GM12874 (cell line): Measurements from ENCODE around the gene RTP1.

Experiments
- TF ChIP-seq, protein P1 (sequence below): IDR thresholded peaks from 2 replicates; pipeline ENCODE4 v1.5.1; 2011; ENCODE audit warnings: low read depth, mild to moderate bottlenecking, control low read depth, low read length, moderate library complexity; ENCODE audit not compliant: insufficient read depth

RTP1 gene

DNA sequence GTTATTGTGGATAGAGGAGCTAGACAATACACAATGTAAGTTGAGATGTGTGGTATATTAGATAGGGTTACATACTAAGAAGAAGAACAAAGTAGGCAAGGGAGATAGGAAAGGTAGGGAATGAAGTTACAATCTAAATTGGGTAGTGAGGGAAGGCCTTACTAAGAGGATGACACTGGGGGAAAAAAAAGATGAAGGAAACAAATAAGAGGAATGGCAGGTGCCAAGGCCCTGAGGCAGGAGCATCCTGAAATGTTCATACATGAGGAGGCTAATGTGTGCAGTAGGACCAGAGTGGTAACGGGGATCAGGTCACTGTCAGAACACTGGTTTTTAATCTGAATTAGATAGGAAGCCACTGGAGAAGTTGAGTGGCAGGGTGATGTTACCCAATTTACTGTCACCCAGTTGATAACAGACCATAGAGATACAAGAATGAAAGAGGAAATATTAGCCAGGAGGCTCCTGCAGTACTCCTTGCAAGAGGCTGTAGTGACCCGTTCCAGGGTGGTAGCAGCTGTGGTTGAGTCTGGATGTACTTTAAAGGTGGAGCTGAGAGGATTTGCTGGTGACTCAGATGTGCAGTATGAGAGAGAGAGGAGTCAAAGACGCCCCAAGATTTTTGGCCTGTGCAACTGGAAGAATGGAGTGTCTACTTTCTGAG lies 14.4 kb downstream of the RTP1 start:
- TF ChIP-seq, protein P1, sequence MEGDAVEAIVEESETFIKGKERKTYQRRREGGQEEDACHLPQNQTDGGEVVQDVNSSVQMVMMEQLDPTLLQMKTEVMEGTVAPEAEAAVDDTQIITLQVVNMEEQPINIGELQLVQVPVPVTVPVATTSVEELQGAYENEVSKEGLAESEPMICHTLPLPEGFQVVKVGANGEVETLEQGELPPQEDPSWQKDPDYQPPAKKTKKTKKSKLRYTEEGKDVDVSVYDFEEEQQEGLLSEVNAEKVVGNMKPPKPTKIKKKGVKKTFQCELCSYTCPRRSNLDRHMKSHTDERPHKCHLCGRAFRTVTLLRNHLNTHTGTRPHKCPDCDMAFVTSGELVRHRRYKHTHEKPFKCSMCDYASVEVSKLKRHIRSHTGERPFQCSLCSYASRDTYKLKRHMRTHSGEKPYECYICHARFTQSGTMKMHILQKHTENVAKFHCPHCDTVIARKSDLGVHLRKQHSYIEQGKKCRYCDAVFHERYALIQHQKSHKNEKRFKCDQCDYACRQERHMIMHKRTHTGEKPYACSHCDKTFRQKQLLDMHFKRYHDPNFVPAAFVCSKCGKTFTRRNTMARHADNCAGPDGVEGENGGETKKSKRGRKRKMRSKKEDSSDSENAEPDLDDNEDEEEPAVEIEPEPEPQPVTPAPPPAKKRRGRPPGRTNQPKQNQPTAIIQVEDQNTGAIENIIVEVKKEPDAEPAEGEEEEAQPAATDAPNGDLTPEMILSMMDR, result no peak

DNA sequence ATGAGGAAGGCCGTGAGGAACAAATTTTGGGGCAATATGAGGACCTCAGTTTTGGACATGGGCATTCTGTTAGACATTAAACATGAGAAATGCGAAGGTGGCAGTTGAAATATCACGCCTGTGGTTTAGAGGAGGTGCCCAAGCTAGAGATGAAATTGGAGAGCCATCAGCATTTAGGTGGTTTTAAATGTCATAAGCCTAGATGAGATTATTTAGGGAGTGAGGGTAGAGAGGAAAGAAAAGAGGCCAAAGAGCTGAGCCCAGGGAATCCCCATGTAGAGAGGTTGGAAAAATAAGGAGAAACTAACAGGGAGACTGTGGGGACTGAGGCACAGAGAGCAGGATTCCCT lies 14.9 kb downstream of the RTP1 start:
- TF ChIP-seq, protein P1, result no peak

DNA sequence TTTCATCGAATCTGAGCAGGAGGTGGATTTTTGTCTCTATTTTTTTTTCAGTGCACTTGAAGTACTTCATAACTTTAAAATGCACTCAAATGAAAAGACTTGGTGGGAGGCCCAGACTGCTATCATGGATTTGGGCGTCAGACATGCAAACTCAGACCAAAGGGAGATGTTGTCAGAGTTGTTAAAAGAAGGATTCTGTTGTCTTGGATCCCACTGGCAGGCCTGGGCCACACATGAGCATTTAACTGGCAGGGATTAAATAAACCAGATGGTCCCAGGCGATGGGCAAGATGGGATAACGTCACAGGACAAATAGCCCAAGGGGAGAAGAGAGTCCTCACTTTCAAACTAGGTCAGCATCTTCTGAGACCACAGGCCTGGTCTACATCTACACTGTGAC lies 15.4 kb downstream of the RTP1 start:
- TF ChIP-seq, protein P1, result no peak

DNA sequence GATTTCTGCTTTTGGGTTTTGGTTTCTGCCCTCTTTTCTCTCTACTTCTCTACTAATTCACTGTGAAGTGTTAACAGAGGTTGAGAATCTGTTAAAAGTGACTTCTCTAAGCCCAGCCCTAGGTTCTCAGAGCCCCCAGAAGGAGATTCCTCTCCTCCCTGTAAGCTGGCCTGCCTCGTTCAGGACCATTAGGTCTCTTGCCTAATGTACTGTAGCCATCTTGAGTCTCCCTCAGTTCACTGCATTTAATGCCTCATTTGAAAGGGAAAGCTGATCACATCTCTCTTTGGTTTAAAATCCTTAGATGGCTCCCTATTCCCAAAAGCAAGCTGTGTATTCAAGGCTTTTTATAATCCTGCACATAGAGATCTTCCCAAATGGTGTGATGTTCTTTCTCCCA lies 16.3 kb downstream of the RTP1 start:
- TF ChIP-seq, protein P1, result no peak

DNA sequence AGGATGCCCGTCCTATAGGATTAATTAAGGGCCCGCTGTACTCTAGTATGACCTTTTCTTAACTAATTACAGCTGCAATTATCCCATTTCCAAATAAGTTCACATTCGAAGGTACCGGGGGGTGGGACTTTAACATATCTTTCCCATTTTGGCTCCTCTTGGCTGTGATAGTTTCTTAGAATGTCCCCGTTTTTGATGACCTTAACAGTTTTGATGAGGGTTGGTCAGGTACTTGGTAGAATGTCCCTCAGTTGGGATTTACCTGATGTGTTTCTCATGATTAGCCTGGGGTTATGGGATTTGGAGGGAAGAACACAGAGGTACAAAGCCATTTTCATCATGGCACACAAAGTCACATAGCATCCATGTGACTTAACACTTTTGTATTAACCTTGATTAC lies 18.2 kb downstream of the RTP1 start:
- TF ChIP-seq, protein P1, result no peak

DNA sequence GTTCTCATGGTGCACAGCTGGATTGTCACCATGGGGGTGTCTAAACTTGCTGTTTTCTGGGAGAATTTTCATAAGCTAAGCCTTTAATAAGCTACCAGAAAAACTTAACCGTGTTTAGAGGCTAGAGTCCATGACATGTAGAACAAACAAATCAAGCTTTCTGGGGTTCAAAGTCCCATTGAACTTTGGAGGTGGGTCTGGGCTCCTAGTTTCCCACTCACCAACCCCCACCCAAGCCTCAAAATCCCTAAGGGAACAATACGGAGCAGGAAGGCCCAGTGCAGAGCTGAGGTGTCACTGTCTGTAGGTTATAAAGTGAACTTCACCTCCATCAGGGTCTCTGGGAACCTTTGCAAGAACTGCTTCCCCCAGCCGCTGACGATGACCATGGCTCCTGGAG lies 25.5 kb downstream of the RTP1 start:
- TF ChIP-seq, protein P1, result no peak

DNA sequence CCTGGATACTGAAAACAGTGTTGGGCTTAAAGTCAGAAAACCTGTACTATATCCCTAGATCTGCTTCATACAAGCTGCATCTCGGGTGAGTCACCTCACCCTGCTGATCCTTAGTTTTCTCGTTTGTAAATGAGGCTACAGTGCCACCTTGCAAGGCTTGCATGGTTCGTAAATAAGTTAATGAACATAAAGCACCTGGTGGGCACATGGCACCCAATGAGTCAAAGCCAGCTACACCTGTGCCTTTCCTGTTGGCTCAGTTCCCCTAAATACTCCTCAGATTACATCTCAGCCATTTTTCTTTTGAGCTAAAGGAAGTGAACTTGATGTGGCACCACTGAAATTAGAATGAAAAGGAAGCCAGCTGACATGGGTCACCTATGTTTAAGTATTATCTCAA lies 26.5 kb downstream of the RTP1 start:
- TF ChIP-seq, protein P1, result no peak

DNA sequence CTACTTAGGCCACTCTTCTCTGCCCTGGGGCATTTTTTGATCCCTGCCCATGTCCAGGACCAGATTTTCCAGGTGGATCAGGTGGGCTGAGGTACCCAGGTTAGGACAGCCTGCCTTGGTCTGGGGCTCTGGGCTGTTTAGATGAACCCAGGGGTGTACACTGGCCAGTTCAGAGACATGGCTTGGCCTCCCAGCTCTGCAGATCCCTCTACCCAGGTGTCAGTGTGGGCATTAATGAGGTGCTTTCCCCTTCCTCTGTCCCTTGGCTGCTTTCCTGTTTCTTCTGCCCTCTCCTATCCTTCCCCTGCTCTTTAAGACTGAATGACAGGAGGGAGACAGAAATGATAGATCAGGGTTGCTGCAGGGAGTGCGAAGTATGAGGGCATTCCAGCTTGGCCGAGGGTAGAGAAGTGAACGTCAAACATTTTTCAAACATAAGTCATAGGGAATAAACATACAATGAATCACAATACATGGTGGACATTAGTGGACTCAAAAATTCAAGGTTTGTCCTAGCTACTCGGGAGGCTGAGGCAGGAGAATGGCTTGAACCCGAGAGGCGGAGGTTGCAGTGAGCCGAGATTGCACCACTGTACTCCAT lies 30.5 kb downstream of the RTP1 start:
- TF ChIP-seq, protein P1, result no peak
